ENCODE data around the gene FGFR4. TPM values are rescaled to one million over a fixed set of nuclear protein-coding genes. Genes with fewer than 3 reads are reported as not detected.

Gene FGFR4
- total RNA-seq, 3 donors from 2014 or later, result 0.48 to 4.5 (median 2.0) TPM

DNA sequence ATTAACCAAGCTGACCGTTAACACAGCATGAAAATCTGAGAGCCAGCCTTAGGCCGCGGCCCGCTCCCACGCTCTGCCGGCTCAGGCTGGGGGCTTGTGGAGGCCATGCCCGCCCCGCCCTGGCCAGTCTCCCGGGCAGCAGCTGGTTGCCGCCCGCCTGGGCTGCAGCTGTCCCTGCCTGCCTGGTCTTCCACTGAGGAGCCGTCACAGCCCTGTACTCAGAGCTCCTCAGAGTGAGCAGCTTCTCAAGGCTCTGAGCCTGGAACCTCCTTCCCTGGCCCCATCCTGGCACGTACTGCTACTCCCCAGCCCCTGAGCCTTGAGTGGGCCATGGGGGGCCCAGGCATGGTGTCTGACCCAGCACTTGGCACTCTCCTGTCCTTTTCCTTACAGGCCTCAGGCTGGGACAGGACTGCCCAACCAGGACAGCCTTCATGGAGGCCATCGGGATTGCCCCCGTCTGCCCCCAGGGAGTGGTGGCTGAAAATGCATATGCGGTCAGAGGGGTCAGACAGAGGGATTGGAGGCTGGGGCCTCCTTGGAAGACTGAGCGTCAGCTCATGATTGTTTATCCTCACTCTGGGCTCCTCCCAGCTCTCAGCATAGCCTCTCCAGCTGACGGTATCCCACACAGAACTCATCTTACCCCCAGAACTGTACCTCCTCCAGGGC, 11.9 kb downstream of the FGFR4 start:
- Histone ChIP-seq H3K27me3 (no peaks in the 10 kb centered on the region), H3K4me3 (no peak overlapping the region), H3K27ac (no peak overlapping the region), H3K4me1 (no peaks in the 10 kb centered on the region), H3K36me3 (no peaks in the 10 kb centered on the region), H3K9me3 (no peaks in the 10 kb centered on the region)
- TF ChIP-seq POLR2AphosphoS5 (IDR thresholded peaks at IDR 0.05) (no peak), POLR2A (IDR thresholded peaks at IDR 0.05) (no peak)
- TF ChIP-seq, protein P1, sequence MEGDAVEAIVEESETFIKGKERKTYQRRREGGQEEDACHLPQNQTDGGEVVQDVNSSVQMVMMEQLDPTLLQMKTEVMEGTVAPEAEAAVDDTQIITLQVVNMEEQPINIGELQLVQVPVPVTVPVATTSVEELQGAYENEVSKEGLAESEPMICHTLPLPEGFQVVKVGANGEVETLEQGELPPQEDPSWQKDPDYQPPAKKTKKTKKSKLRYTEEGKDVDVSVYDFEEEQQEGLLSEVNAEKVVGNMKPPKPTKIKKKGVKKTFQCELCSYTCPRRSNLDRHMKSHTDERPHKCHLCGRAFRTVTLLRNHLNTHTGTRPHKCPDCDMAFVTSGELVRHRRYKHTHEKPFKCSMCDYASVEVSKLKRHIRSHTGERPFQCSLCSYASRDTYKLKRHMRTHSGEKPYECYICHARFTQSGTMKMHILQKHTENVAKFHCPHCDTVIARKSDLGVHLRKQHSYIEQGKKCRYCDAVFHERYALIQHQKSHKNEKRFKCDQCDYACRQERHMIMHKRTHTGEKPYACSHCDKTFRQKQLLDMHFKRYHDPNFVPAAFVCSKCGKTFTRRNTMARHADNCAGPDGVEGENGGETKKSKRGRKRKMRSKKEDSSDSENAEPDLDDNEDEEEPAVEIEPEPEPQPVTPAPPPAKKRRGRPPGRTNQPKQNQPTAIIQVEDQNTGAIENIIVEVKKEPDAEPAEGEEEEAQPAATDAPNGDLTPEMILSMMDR (IDR thresholded peaks at IDR 0.05), result no peak
- no peak for DNase-seq (ENCODE audit: low spot score in 2 of 2)
- intact Hi-C loops (cut with DNase I; ENCODE audit: low total_unique reads), result loop anchor here (1.0 kb wide), 1 partner anchor 23 kb away; no protein-coding TSS in a partner anchor

DNA sequence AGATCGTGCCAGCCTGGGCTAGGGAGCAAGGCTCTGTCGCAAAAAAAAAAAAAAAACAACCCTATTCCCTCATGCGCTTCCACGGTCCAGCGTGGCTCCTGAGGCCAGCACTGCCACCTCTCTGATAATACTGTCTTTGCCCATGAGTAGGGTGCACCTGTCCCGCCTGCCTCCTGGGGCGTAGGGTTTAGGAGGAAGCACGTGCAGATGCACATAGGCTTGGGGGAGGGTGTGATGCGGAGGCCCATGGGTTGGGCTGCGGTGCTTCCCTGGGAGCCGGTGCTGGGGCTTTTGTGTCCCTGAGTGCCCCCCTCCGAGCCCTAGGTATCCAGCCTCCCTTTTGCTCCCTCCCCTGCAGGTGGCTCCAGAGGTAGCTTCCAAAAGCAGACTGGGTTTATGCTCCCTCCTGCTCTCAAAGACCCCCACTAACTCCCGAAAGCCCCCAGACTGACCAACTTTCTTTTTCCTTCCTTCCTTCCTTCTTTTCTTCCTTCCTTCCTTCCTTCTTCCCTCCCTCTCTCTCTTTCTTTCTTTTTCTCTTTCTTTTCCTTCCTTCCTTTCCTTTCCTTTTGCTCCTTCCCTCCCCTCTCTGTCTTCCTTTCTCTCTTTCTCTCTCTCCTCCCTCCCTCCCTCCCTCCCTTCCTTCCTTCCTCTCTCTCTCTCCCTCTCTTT, 12.8 kb downstream of the FGFR4 start:
- TF ChIP-seq, protein P1 (IDR thresholded peaks at IDR 0.05), result no peak
- TF ChIP-seq POLR2AphosphoS5 (IDR thresholded peaks at IDR 0.05), result no peak
- TF ChIP-seq POLR2A (IDR thresholded peaks at IDR 0.05), result no peak
- Histone ChIP-seq H3K4me3 (no peak overlapping the region), H3K4me1 (no peaks in the 10 kb centered on the region), H3K36me3 (no peaks in the 10 kb centered on the region), H3K27ac (no peak overlapping the region), H3K9me3 (no peaks in the 10 kb centered on the region), H3K27me3 (no peaks in the 10 kb centered on the region)
- intact Hi-C loops (cut with DNase I; ENCODE audit: low total_unique reads), result loop anchor here (1.0 kb wide), 1 partner anchor 24 kb away; no protein-coding TSS in a partner anchor
- no peak for DNase-seq (ENCODE audit: low spot score in 2 of 2)

DNA sequence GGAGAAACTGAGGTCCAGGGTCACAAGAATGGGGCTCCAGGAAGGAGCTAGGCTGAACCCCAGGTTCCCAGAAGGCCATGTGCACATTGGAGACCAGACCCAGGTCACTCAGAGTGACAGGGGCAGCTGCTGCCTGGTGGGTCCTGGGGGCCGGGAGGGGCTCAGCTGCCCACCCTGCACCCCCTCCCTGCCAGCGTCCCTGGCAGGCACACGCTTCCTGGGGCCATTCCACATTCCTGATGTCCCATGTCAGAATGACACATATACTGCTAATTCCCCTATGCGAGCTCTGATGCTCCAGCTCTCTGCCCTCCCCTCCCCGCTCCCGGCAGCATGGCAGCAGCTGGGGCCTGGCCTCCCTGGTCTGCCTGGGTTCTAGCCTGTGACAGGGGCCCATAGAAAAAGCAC, 14.0 kb downstream of the FGFR4 start:
- intact Hi-C loops (cut with DNase I; ENCODE audit: low total_unique reads), result no loop called here
- H3K9me3 ChIP-seq, result no peaks in the 10 kb centered on the region
- no peak for DNase-seq (ENCODE audit: low spot score in 2 of 2)
- no peak overlapping the region for H3K4me3 ChIP-seq
- H3K27ac ChIP-seq, result no peak overlapping the region
- H3K36me3 ChIP-seq, result no peaks in the 10 kb centered on the region
- H3K27me3 ChIP-seq, result no peaks in the 10 kb centered on the region
- no peaks in the 10 kb centered on the region for H3K4me1 ChIP-seq
- TF ChIP-seq POLR2A (IDR thresholded peaks at IDR 0.05) (no peak), POLR2AphosphoS5 (IDR thresholded peaks at IDR 0.05) (no peak)
- TF ChIP-seq, protein P1 (IDR thresholded peaks at IDR 0.05), result no peak

DNA sequence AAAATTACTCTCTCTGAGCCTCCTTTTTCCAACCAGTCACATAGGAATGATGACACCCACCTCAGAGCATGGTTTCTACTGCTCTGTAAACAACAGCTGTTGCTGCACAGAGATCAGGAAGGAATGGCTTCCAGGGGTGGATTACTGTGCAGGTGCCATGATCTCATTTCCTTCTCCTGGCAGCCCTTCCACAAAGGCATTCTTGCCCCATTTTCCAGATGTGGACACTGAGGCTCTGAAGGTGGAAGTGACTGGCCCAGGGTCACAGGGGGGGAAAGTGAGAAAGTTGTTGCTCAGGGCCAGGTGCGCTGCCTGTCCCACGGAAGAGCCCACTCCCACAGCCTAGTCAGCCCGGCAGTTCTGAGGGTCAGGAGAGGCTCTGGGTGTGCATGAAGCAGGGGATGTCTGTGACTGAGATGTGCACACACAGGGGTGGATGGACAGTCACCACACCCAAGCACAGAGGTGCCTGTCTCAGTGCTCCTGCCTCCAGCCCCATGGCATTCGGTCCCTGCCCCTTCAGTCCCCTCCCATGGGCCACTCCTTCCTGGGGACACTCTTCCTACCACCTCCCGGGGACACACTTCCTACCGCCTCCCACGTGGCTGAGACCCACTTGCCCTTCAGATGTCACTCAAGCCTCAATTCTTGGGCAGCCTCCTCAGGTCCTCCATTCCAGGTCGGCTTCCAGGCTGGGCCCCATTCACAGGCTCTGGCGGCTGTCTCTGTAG, 17.0 kb downstream of the FGFR4 start:
- TF ChIP-seq POLR2A (IDR thresholded peaks at IDR 0.05) (no peak), POLR2AphosphoS5 (IDR thresholded peaks at IDR 0.05) (no peak)
- TF ChIP-seq, protein P1 (IDR thresholded peaks at IDR 0.05), result no peak
- intact Hi-C loops (cut with DNase I; ENCODE audit: low total_unique reads), result no loop called here
- Histone ChIP-seq H3K27me3 (no peaks in the 10 kb centered on the region), H3K4me3 (no peak overlapping the region), H3K36me3 (no peaks in the 10 kb centered on the region), H3K9me3 (no peaks in the 10 kb centered on the region), H3K4me1 (no peaks in the 10 kb centered on the region), H3K27ac (no peak overlapping the region)
- no peak for DNase-seq (ENCODE audit: low spot score in 2 of 2)
